Activated CD8-positive, alpha-beta memory T cell treated with anti-CD3 and anti-CD28 coated beads, Interleukin-2, amount 50 U/mL, for 48 hours (primary cell): ENCODE measurements around the gene RIC1.
"Not testable (repeated sequence)": the region's sequence is repeated elsewhere in the genome, so short reads cannot be mapped to it uniquely, and the experiment has no call there.

ENCODE experiments used
- DNase-seq: peaks from one replicate; pipeline ENCODE4 v3.0.0-alpha.2; 2020

The RIC1 gene

DNA sequence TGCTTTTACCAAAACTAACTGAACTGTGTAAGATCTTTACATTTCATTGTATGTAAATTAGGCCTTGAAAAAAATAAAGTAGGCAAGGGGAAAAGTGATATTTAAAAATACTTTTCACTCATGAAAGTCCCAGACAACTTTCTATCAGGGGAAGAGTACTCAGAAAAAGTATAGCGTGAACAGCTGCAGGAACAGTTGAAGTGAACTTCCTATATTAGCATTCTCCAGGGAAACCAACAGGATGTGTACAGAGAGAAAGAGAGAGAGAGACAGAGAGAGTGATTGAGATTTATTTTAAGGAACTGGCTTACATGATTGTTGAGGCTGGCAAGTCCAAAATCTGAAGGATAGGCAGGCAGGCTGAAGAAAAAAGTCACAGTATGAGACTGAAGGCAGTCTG lies 162.0 kb downstream of the RIC1 start:
- DNase-seq, result no peak

DNA sequence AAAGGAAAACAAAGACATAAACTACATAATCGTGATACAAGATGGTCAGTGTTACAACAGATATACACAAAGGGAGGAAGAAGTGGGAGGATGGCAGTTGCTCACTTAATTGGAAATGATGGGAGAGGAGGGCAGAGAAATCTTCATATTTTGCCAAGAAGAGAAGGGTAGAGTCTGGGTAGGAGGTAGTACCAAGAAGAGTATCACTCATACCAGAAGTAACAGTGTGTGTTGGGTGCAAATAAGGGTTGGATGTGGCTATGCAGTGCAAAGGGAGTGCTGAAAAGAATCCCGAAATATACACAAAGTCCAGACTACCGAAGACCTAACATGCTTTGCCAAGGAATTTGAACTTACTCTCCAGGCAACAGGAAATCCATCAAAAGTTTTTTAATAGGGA lies 163.0 kb downstream of the RIC1 start:
- no peak for DNase-seq

DNA sequence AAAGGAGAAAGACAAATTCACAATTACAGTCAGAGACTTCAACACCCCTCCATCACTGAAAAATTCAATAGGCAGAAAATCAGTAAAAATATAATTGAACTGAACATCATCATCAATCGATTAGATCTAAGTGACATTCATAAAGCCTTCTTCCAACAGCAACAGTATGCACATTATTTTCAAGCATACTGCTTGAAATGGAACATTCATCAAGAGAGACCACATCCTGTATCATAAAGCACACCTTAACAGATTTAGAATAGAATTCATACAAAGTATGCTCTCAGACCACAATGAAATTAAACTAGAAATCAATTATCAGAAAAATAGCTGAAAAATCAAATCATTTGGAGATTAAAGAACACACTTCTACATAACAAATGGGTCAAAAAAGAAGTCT lies 164.9 kb downstream of the RIC1 start:
- no peak for DNase-seq

DNA sequence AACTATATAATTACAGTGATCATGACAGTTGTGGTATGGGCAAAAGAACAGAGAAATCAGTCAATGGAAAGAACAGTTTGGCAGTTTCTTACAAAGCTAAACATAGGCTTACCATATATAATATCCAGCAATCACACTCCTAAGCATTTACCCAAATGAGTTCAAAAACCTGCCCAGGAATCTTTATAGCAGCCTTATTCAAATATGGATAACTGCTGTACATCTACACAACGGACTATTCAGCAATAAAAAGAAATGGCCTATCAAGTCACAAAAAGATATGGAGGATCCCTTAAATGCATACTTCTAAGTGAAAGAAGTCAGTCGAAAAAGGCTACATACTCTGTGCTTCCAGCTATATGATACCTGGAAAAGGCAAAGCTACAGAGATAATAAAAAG lies 167.4 kb downstream of the RIC1 start:
- DNase-seq, result no peak

DNA sequence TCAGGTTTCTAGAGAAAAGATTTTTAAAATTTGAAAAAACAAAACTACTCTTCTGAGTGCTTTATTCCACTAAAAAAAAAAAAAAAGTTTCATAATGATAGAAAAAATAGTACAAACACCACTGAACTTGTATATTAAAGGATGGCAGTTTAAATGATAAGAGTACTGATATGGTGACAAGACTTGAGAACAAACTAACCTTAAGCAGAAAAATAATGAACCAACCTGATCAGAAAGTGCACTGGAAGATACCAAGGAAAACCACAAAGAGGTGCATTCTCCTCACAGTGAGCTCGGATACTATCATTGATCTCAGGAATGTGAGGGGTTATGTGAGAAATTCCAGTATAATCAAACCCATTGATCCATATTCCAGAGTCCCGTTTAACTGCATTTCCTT lies 169.7 kb downstream of the RIC1 start:
- DNase-seq, result no peak

DNA sequence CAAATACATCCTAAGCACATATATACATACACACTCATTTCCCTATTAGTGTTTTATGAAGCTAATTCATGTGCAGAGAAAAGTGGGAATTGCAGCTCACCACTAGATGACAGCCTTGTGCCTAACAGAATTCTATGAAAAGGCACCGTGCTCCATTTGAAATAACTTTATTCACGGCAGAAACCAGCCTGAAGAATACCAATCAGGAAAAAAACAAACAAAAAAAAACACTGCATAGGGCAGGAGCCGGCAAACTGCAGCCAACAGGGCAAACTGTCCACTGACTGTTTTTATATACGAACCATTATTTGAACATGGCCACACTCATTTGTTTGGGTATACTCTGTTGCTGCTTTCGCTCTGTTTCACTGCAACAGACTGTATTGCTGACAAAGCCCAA lies 170.4 kb downstream of the RIC1 start:
- DNase-seq, result no peak

DNA sequence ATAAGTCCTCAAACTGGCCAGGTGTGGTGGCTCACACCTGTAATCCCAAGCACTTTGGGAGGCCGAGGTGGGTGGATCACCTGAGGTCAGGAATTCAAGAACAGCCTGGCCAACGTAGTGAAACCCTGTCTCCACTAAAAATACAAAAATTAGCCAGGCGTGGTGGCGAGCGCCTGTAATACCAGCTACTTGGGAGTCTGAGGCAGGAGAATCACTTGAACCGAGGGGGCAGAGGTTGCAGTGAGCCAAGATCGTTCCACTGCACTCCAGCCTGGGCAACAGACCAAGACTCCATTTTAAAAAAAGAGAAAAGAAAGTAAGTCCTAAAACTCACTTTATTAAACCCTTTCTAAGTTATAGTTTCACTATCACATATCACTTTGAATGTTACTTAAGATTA lies 171.5 kb downstream of the RIC1 start:
- DNase-seq, result not testable (repeated sequence)

DNA sequence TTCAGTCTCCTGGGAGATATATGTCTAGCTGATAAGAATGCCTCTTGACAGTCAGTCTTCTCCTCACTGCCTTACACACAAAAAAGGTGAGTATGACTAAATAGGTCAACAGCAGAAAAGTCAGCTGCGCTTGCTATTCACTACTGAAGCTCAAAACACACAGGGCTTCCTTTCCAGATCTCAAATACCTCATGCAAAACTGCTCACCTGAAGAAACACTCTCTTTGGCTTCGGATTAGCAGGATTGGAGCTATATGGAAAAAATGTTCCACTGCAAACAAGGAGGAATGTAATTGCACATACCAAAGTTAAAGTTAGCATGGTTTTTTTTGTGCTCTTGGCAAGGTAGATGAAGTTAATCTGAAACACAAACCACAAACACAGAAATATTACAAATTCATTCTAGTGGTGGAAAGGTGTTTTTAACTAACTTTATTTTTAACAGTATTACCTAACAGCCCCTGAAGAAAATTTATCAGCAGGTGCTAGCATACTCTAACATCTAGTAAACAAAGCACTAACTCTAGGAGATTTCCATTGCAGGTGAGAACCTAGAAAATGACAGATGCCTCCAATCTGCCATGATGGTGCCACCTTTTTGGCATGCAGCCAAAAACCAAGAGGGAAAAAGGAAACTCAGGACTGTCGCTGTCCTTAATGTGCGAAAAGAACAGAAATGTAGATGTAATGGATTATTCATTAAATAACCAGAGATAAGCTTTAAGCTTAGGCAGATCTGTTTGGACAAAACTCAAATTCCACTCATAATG lies 172.2 kb downstream of the RIC1 start:
- no peak for DNase-seq

DNA sequence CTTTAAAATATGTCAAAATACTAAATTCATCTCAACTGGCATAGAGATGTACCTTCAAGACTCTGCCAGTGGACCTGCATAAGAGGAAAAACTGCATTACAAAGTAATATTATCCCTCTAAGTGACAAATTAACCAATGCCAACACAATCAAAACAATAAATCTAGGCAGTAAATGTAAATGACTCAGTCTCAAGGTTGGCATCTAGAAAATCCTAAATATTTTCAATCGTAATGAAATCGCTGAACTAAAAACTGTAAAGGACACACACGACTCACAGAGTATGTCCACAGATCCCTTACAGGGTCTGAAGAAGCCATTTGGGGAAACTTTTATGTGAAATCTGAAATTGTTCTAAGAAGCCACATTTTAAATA lies 172.8 kb downstream of the RIC1 start:
- DNase-seq, result no peak

DNA sequence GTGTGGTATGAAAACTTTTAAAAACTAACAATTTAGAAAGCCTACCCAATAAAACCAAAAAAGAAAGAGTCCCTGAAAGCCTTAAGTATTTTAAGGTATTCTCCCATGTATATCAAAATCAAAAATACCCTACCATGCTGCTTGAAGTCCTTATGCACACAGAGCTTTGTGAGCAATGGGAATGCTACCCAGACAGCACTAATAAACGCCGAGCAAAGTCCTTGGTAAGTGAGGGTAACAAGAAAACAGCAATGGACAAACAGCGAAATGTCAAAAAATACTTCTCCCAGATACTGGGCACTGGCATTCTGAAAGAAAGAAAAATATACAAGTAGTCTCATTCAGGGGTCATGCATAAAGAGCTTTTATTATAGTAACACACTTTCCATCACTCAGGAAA lies 176.6 kb downstream of the RIC1 start:
- no peak for DNase-seq

DNA sequence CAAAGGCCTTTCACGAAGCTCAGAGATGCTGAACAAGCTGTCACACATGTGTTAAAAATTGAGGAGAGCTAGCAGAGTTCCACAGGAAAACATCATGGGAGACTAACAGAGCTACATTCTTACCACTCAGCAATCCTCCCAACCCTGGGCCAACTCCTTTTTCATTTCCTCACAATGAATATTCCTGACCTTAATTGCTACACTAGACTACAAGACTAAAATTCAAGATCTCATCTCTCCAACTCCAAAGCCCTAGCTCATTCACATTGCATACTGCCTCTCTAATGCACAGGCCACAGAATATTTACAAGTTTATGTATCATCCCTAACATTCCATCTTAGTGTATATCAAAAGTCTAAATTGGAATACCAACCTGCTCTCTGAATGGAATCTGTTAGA lies 182.8 kb downstream of the RIC1 start:
- no peak for DNase-seq

DNA sequence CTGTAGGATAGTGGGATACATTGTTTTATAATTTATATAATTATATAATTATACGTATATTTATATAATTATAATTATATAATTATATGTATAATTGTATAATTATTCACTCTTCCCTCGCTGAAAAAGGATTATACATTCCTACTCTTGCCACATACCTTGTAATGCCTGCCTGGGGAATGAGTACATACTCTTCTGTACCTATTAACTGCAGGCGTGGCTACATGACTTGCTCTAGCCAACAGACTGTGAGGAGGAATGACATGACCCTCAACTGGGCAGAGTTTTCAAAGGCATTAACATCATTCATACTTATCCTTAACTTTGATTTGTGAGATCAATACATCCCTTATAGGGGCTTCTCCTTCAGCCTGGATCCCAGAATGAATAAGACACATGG lies 184.9 kb downstream of the RIC1 start:
- DNase-seq, result no peak

DNA sequence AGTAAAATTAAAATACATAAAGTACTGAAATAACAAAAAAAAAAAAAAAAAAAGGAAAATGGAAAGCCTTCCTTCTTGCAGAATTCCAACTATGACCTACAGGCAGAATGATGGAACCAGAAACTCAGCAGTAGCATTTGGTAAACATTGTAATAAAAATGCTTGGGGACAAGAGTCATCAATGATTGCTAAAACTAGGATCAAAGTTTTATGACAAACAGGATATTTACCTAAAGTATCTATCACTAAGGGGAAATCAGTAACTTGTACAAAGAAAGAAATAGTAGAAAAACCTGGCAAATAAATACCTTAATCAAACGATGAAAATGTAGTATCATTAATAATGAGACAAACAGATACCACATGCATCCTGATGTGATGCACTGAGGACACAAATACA lies 186.6 kb downstream of the RIC1 start:
- no peak for DNase-seq

DNA sequence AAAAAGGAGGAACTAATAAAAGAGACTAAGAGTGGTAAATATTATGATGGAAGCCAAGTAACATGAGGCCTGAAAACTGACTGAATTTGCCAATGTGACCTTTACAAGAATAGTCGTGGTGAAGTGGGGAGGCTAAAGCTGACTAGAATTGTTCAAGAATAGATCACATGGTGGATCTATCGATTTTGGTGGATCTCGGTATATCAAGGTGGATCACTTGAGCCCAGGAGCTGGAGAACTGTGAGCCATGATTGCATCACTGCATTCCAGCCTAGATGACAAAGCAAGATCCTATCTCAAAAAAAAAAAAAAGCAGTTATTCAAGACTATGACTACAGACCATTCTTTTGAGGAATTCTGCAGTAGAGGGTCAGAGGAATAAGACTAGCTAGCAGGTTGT lies 189.0 kb downstream of the RIC1 start:
- DNase-seq, result no peak

DNA sequence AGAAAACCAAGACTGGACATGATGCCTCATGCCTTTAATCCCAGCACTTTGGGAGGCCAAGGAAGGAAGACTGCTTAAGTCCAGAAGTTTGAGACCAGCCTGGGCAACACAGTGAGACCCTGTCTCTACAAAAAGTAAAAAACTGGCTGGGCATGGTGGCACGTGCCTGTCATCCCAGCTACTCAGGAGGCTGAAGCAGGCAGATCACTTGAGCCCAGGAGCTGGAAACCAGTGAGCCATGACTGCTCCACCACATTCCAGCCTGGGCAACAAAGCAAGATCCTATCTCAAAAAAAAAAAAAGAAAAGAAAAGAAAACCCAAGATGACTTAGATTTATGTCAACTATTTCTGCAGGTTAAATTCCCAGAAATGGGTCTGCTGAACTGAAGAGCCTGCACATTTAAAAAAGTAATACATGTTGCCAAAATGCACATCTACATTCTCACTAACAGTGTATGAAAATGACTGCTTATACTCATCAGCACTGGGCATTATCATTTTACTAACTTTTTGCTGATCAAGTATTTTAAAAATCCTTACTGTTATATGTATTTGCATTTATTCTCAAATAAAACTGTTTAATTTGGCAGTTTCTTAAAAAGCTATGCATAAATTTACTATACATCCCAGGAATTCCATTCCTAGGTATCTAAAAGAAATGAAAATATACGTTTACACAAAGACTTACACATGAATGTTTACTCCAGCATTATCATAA lies 189.7 kb downstream of the RIC1 start:
- no peak for DNase-seq

DNA sequence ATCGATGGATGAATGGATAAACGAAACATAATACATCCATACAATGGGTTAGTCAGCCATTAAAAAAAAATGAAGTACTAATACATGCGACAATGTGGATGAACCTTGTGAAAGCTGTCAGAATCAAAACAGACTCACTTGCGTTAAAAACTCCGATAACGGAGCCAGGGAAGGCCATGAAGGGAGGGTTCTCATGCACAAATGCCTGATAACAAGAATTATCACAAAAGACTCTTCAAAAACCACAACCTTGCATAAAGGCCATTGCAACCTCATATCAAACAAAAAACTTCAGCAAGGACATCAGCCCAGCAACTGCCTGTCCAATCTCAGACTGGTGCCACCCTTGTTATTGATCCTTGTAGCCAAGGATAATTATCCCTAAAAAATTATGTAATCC lies 190.3 kb downstream of the RIC1 start:
- no peak for DNase-seq

DNA sequence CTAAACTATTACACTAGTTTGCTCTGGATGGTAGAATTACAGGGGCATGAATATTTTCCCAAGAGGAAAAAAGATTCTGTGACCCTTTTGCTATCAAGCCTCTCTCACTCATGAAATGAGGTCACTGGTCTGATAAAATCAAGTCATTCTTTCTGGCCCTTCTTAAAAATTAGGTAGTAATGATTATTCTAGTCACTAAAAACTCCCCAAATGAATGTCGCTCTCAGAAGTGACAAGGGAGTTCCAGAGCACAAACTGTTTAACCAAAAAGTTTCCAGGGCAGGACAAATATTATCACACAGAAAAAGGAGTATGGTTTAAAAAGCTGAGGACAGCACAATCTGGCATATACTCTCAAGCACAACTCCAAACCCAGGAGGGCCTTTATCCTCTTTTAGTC lies 191.5 kb downstream of the RIC1 start:
- DNase-seq, result no peak

DNA sequence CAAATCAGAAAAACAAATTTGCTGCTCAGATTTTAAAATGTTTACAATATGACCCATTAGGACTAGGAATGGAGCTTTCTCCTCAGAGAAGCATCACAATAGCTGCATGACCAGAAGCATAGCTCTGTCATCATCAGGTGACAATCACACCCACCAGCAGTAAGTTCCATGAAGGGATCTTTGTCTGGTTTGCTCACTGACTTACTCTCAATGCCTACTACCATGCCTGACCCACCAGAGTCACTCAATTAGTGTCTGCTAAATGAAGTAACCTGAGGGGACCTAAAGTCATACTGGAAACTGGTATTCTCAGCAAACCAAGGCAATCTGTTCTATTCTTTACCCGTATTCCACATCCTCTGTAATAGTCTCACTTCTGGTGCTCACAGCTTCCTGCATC lies 196.3 kb downstream of the RIC1 start:
- no peak for DNase-seq
